Ecto neural progenitor cell (in vitro differentiated cells): Measurements from ENCODE around the gene IRF1.

Source experiments
- DNase-seq: peaks from one replicate; pipeline ENCODE4 v3.0.0-alpha.2; 2018; ENCODE audit warnings: low spot score

IRF1 gene

GRCh38 chr5:132474131-132474723 is 16.3 kb downstream of the IRF1 start:
- DNase-seq = no peak

GRCh38 chr5:132473668-132474067 is 16.9 kb downstream of the IRF1 start:
- no peak for DNase-seq

GRCh38 chr5:132473019-132473531 is 17.5 kb downstream of the IRF1 start:
- DNase-seq = no peak

- DNase-seq = no peak
Observed at GRCh38 chr5:132472431-132472830, 18.1 kb downstream of the IRF1 start.

- no peak for DNase-seq
Observed at GRCh38 chr5:132471944-132472343, 18.6 kb downstream of the IRF1 start.

- DNase-seq = no peak
Observed at GRCh38 chr5:132471151-132471907, 19.2 kb downstream of the IRF1 start.

GRCh38 chr5:132470596-132470995 is 20.0 kb downstream of the IRF1 start:
- no peak for DNase-seq

- DNase-seq = no peak
Observed at GRCh38 chr5:132470010-132470392, 20.6 kb downstream of the IRF1 start.

- DNase-seq = no peak
Observed at GRCh38 chr5:132469380-132470009, 21.1 kb downstream of the IRF1 start.

GRCh38 chr5:132468656-132469379 is 21.8 kb downstream of the IRF1 start:
- no peak for DNase-seq

- DNase-seq = no peak
Observed at GRCh38 chr5:132467287-132467984, 23.1 kb downstream of the IRF1 start.

GRCh38 chr5:132466433-132467286 is 23.9 kb downstream of the IRF1 start:
- DNase-seq = no peak

- DNase-seq = no peak
Observed at GRCh38 chr5:132465059-132465707, 25.4 kb downstream of the IRF1 start.

- DNase-seq = no peak
Observed at GRCh38 chr5:132464156-132464939, 26.2 kb downstream of the IRF1 start.

- DNase-seq = no peak
Observed at GRCh38 chr5:132463811-132464155, 26.8 kb downstream of the IRF1 start.

- DNase-seq = no peak
Observed at GRCh38 chr5:132462856-132463745, 27.5 kb downstream of the IRF1 start.

GRCh38 chr5:132462333-132462732 is 28.2 kb downstream of the IRF1 start:
- DNase-seq = no peak

- DNase-seq = no peak
Observed at GRCh38 chr5:132461569-132462070, 29.0 kb downstream of the IRF1 start.
